Body of pancreas (tissue), 4 donors: ENCODE data around the gene EFNA2.

ENCODE experiments used
- CTCF ChIP-seq, 7 experiments: fragments of 450-650 bp in 4 of 7; fragments of 200-600 bp in 3 of 7; sonication (generic) in 3 of 7; IDR thresholded peaks; one replicate each; pipeline ENCODE4 v1.5.1; 2016 to 2019; ENCODE audit warnings: antibody characterized with exemption in 7 of 7
- POLR2A ChIP-seq, 3 donors: fragments of 450-650 bp; IDR thresholded peaks; one replicate each; pipeline ENCODE4 v1.6.1; 2016; ENCODE audit warnings: antibody characterized with exemption in 3 of 3, mild to moderate bottlenecking in 2 of 3

GRCh38 chr19:1286487-1287353 lies 1.0 kb downstream of the EFNA2 start:
- TF ChIP-seq CTCF (IDR thresholded peaks at IDR 0.05) (no peak), POLR2A (IDR thresholded peaks at IDR 0.05) (no peak)
